Measurements from ENCODE around the gene RELN.

The RELN gene

DNA sequence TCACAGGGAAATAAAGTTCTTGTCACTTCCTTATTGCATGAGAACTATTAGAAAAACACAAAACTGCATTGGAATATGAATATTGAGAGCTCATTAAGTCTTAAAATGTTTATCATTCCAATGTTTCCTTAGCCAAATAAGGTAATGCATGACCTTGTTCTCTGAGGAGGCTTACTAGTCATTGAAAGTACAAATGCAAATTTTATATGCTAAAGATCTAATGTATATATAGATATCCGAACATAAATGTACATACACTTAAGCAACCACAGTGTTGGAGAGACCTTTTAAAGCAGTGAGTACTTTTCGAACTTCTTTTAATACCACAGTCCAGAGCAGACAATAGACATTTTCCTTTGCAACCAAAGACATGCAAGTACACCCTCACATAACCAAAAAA, 96.1 kb downstream of the RELN start:
- H2AFZ ChIP-seq (ENCODE audit: low read depth, low read length): no peak overlapping the region
- H3K27me3 ChIP-seq (ENCODE audit: insufficient read depth, low read length): no peaks in the 10 kb centered on the region
- H3K36me3 ChIP-seq (ENCODE audit: insufficient read depth, low read length): no peaks in the 10 kb centered on the region
- H3K9me3 ChIP-seq (ENCODE audit: low read length): no peaks in the 10 kb centered on the region
- H3K4me1 ChIP-seq (ENCODE audit: insufficient read depth, low read length): no peaks in the 10 kb centered on the region
- no peak overlapping the region for H3K4me3 ChIP-seq (ENCODE audit: low read length)

DNA sequence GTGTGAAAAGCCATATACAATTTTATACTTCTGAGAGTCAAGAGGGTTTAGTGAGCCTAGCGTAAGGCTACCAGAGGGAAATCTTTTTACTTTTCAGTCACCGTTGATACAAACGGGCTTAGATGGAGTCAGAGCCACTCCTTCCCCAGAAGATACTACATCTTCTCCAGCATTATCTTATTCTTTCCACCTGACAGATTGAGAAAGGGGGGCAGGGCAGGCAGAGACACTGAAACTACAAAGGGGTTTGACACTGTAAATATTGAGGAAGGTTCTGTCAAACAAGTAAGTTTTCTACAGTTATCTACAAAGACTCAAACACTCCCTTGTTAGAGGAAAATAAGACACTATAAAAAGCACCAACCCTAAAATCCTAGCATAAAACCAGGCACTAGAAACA, 100.0 kb downstream of the RELN start:
- H3K36me3 ChIP-seq (ENCODE audit: insufficient read depth, low read length): no peaks in the 10 kb centered on the region
- no peak overlapping the region for H2AFZ ChIP-seq (ENCODE audit: low read depth, low read length)
- no peaks in the 10 kb centered on the region for H3K9me3 ChIP-seq (ENCODE audit: low read length)
- no peaks in the 10 kb centered on the region for H3K4me1 ChIP-seq (ENCODE audit: insufficient read depth, low read length)
- H3K27me3 ChIP-seq (ENCODE audit: insufficient read depth, low read length): no peaks in the 10 kb centered on the region
- no peak overlapping the region for H3K4me3 ChIP-seq (ENCODE audit: low read length)

DNA sequence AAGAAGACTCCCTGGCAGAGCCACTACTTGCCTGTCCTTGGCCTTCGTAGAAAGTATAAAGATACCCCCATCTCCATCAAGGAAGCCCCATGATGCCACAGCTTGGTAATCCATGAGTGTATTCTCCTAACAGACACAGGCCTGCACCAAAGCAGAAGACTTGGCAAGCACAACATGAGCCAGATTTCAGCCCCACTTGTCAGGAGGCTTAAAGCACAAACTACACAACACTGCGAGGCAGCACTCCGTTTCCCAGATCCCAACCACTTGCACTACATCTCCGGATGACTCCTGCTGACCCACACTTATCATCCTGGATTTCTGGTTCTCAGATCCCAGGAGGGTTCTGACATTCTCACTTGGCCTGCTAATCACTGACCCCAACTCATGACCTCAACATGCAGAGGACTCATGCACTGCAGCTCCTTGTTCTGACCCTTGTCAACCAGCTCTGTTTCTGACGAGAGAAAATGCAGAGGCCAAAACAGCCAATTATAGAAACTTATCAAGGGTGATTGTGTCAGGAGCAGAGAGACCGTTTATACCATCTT, 100.8 kb downstream of the RELN start:
- Histone ChIP-seq H2AFZ (ENCODE audit: low read depth, low read length) (no peak overlapping the region), H3K9me3 (ENCODE audit: low read length) (no peaks in the 10 kb centered on the region), H3K27me3 (ENCODE audit: insufficient read depth, low read length) (no peaks in the 10 kb centered on the region), H3K4me3 (ENCODE audit: low read length) (no peak overlapping the region), H3K36me3 (ENCODE audit: insufficient read depth, low read length) (no peaks in the 10 kb centered on the region), H3K4me1 (ENCODE audit: insufficient read depth, low read length) (no peaks in the 10 kb centered on the region)

DNA sequence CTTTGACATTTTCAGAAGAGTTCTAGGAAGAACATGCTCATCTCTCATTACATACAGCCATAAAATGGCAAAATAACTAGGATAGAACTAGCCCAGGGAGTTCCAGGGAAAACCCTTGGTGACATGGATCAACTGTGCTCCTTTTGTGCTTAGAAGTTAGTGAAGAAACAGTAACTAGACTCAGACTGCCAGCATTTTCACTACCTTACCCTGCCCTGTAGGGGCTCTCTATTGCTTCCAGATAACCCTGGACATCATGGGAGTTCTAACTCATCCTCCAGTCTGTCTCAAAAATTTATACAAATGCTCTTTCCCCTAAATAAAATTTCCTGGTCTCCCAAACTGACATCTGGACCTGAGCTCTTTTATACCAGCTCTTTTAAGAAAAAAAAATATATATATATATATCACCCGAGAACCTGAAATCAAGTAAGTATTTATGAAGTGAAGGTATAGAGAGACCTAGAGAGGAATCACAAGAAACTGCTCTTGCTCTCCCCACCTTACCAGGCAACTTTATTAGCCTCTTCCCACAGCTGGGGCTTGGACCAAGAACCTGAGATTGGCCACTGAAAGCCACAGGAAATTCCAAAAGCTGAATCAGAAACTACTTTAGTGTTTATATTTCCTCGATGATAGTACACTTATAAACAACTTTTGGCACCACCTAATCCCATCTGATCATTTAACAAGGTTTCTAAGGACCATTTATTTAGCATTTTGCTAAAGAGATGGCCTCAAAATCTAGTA, 101.4 kb downstream of the RELN start:
- H2AFZ ChIP-seq (ENCODE audit: low read depth, low read length): no peak overlapping the region
- no peaks in the 10 kb centered on the region for H3K4me1 ChIP-seq (ENCODE audit: insufficient read depth, low read length)
- no peaks in the 10 kb centered on the region for H3K9me3 ChIP-seq (ENCODE audit: low read length)
- H3K4me3 ChIP-seq (ENCODE audit: low read length): no peak overlapping the region
- no peaks in the 10 kb centered on the region for H3K27me3 ChIP-seq (ENCODE audit: insufficient read depth, low read length)
- H3K36me3 ChIP-seq (ENCODE audit: insufficient read depth, low read length): no peaks in the 10 kb centered on the region

DNA sequence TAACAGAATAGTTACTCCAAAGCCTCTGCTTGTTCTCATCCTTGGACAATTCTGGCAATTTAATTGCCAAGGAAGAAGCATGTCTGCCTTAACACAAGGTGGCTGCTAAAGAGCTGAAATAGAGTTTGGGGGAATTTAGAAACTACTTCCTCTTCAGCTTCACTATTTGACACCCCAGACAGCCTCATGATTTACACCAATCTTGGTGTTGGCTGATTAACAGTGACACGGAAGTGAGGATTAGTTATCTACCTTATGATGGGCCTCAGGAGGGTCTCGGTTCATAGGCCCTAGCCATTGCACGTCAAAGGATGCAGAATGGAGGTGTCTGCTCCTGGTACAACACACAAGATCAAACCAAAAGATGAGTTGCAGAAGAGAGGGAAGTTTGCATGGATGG, 102.4 kb downstream of the RELN start:
- Histone ChIP-seq H3K4me1 (ENCODE audit: insufficient read depth, low read length) (no peaks in the 10 kb centered on the region), H3K27me3 (ENCODE audit: insufficient read depth, low read length) (peaks cover 1% of the 10 kb centered on the region), H3K9me3 (ENCODE audit: low read length) (no peaks in the 10 kb centered on the region), H3K4me3 (ENCODE audit: low read length) (no peak overlapping the region), H2AFZ (ENCODE audit: low read depth, low read length) (no peak overlapping the region), H3K36me3 (ENCODE audit: insufficient read depth, low read length) (no peaks in the 10 kb centered on the region)

DNA sequence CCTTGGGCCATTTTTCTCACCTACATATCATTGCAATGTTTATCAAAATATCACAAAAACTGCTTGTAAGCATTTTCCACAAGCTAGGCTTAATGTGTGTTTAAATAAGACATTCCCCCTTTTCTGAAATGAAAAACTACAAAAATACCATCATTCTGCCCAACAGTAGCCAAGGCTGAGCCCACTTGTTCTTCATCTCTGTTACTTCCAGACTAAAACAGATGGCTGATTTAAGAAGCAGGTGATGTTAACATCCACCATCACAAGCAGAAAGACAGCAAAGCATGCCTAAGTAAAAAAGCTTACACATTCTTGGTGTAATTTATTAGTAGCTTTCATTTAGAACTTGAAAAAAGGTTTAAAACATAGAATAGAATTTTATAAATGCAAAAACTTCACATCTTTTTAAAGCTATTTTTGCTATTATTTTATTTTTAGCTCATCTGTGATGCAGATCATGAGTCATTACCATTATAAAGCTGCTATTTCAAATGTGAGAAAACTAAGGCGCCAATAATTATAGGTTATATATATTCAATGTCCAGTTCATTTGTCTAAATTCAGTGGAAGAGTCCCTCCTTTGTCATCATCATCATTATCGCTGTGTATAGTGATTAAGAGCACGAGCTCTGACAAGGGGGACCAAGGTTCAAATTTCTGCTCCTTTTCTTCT, 109.4 kb downstream of the RELN start:
- Histone ChIP-seq H3K9me3 (ENCODE audit: low read length) (no peaks in the 10 kb centered on the region), H3K4me1 (ENCODE audit: insufficient read depth, low read length) (no peaks in the 10 kb centered on the region), H3K4me3 (ENCODE audit: low read length) (no peak overlapping the region), H2AFZ (ENCODE audit: low read depth, low read length) (no peak overlapping the region), H3K27me3 (ENCODE audit: insufficient read depth, low read length) (peaks cover 3% of the 10 kb centered on the region), H3K36me3 (ENCODE audit: insufficient read depth, low read length) (no peaks in the 10 kb centered on the region)

DNA sequence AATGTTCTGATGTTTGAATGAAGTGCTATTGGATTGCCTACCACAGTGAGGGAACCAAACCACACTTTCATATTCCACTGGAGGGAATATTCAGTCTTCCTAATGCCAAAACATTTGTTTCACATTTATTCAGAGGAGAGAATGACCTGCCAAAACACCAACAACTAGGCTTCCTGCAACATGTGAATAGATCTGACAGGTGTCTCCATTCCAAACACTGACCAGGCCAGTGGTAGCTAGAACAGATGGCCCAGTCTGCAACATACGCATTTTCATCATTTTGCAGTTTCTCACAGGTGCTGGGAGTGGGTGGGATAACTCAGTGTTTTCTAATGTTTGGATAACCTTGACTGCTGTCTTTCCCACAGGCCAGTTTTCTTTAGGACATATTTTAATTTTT, 110.0 kb downstream of the RELN start:
- Histone ChIP-seq H3K27me3 (ENCODE audit: insufficient read depth, low read length) (peaks cover 3% of the 10 kb centered on the region), H3K4me3 (ENCODE audit: low read length) (no peak overlapping the region), H3K4me1 (ENCODE audit: insufficient read depth, low read length) (no peaks in the 10 kb centered on the region), H3K9me3 (ENCODE audit: low read length) (no peaks in the 10 kb centered on the region), H3K36me3 (ENCODE audit: insufficient read depth, low read length) (no peaks in the 10 kb centered on the region), H2AFZ (ENCODE audit: low read depth, low read length) (no peak overlapping the region)

DNA sequence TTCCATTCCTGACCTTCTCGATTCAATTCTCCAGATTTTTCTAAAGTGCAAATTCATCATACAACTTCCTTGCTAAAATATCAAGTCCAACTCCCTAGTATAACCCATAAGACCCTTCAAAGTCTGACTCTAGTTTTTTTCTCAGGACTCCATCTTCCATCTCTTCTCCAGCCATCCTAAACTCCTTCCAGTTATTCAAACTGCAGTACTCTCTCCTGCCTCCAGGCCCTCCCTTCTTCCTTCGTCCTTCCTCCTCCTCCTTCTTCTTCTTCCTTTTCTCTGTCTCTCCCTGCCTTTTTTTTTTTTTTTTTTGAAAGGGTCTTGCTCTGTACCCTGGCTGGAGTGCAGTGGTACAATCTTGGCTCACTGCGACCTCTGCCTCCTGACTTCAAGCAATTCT, 111.9 kb downstream of the RELN start:
- H3K4me1 ChIP-seq (ENCODE audit: insufficient read depth, low read length): no peaks in the 10 kb centered on the region
- H3K27me3 ChIP-seq (ENCODE audit: insufficient read depth, low read length): peaks cover 3% of the 10 kb centered on the region
- H3K4me3 ChIP-seq (ENCODE audit: low read length): no peak overlapping the region
- H2AFZ ChIP-seq (ENCODE audit: low read depth, low read length): no peak overlapping the region
- no peaks in the 10 kb centered on the region for H3K36me3 ChIP-seq (ENCODE audit: insufficient read depth, low read length)
- H3K9me3 ChIP-seq (ENCODE audit: low read length): no peaks in the 10 kb centered on the region

DNA sequence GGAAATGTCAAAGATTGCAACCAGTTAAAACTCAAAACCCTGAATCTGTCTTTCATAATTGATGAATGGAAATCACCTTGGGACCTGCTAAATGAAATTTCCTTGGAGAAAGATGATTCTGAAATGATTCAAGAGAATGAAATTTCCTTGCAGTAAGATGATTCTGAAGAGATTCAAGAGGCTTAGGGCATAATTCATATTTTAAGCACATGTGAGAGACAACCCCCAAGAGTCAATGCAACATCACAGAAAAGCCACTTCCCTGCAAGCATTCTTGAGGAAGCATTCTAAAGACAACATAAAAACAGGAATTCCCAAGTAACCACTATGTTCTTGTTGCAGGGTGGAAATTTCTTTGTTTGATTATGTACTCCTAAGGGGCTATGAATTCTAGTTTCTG, 113.7 kb downstream of the RELN start:
- no peaks in the 10 kb centered on the region for H3K4me1 ChIP-seq (ENCODE audit: insufficient read depth, low read length)
- H3K27me3 ChIP-seq (ENCODE audit: insufficient read depth, low read length): no peaks in the 10 kb centered on the region
- no peaks in the 10 kb centered on the region for H3K36me3 ChIP-seq (ENCODE audit: insufficient read depth, low read length)
- no peak overlapping the region for H2AFZ ChIP-seq (ENCODE audit: low read depth, low read length)
- H3K4me3 ChIP-seq (ENCODE audit: low read length): no peak overlapping the region
- H3K9me3 ChIP-seq (ENCODE audit: low read length): no peaks in the 10 kb centered on the region

DNA sequence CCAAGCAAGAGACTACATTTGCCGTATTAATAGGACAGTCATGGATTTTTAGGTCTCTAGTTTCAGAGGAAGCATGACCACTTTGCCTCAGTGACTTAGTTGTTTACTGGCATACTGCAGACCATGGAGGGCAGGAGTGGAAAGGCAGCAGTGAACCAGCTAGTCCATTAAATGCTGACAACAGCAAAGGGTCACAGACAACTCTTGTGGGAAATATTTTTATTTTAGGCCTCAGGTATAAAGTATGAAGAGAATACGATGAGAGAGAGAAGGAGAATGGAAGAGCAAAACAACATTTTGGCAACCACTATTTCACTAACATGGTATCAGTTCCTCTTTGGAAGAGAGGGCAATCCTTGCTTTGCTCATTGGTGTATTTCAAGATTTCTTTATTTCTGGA, 118.0 kb downstream of the RELN start:
- Histone ChIP-seq H3K27me3 (ENCODE audit: insufficient read depth, low read length) (no peaks in the 10 kb centered on the region), H3K36me3 (ENCODE audit: insufficient read depth, low read length) (no peaks in the 10 kb centered on the region), H3K4me3 (ENCODE audit: low read length) (no peak overlapping the region), H3K9me3 (ENCODE audit: low read length) (no peaks in the 10 kb centered on the region), H3K4me1 (ENCODE audit: insufficient read depth, low read length) (no peaks in the 10 kb centered on the region), H2AFZ (ENCODE audit: low read depth, low read length) (no peak overlapping the region)

DNA sequence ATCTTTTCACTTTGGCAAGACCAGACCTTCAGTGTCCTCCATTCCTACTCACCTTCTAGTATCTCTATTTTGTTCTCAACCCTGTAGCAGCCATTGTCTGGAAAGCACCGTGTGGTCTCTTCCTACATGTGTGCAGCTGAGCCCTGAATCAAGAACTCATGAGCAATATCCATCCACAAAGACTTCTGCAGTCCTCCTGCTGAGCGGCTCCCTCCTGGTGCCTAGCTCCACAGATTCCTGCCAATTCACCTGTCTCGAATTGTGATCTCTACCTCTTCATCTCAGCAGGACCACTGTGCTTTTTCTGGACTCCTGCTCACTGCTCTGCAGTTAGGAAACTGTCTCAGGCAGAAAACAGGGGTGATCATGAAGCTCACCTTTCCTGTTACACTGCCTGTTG, 118.8 kb downstream of the RELN start:
- Histone ChIP-seq H2AFZ (ENCODE audit: low read depth, low read length) (no peak overlapping the region), H3K27me3 (ENCODE audit: insufficient read depth, low read length) (no peaks in the 10 kb centered on the region), H3K4me3 (ENCODE audit: low read length) (no peak overlapping the region), H3K9me3 (ENCODE audit: low read length) (no peaks in the 10 kb centered on the region), H3K36me3 (ENCODE audit: insufficient read depth, low read length) (no peaks in the 10 kb centered on the region), H3K4me1 (ENCODE audit: insufficient read depth, low read length) (no peaks in the 10 kb centered on the region)

DNA sequence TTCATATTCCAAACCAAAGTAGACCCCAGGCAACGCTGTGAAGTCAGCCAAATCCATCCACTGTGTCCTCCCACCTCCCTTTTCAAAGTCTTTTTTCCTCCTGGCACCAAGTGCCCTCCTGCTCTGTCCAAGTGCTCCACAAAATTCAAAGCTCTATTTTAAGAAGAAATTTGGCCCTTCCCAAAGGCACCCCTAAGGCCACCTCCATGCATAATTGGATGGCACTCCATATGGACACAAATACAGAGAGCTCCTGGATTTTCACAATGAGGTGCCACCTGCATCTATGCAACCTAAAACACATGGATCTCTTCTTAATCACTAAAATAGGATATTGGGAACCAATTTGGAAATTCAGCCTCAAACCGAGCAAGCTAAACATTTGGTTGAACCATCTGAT, 121.6 kb downstream of the RELN start:
- Histone ChIP-seq H2AFZ (ENCODE audit: low read depth, low read length) (no peak overlapping the region), H3K27me3 (ENCODE audit: insufficient read depth, low read length) (no peaks in the 10 kb centered on the region), H3K4me1 (ENCODE audit: insufficient read depth, low read length) (no peaks in the 10 kb centered on the region), H3K36me3 (ENCODE audit: insufficient read depth, low read length) (no peaks in the 10 kb centered on the region), H3K4me3 (ENCODE audit: low read length) (no peak overlapping the region), H3K9me3 (ENCODE audit: low read length) (no peaks in the 10 kb centered on the region)

DNA sequence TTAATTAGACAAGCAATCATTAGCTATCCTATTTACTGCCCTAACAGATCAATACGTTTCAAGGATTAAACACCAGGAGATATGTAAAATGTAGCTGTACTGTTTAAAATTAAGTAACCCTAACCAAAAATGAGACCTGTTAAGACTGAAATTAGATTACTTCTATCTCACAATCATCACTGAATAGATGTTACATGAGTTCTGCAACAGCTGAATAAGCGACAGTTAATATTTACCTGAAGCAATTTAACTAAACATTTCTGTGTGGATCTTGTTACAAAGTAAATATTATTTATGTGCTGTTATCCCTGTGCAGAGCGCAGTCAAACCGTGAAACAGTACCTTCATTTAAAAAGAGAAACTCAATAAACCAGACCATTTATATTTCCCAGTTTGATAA, 122.5 kb downstream of the RELN start:
- Histone ChIP-seq H3K4me3 (ENCODE audit: low read length) (no peak overlapping the region), H3K27me3 (ENCODE audit: insufficient read depth, low read length) (no peaks in the 10 kb centered on the region), H2AFZ (ENCODE audit: low read depth, low read length) (no peak overlapping the region), H3K9me3 (ENCODE audit: low read length) (no peaks in the 10 kb centered on the region), H3K4me1 (ENCODE audit: insufficient read depth, low read length) (no peaks in the 10 kb centered on the region), H3K36me3 (ENCODE audit: insufficient read depth, low read length) (no peaks in the 10 kb centered on the region)

Data from neuron (in vitro differentiated cells).